K562 (cell line): ENCODE results near the gene TBL1XR1. TPM values are rescaled to one million over a fixed set of nuclear protein-coding genes. Genes with fewer than 3 reads are reported as not detected.

Experiments
- DDX20 ChIP-seq: fragments of 450-650 bp; IDR thresholded peaks from 2 replicates; pipeline ENCODE4 v1.6.1; 2016; ENCODE audit warnings: missing genetic modification characterization, low read depth, mild to moderate bottlenecking, missing compliant biosample characterization, moderate library complexity
- EHMT2 ChIP-seq: fragments of 450-650 bp; IDR thresholded peaks from 2 replicates; pipeline ENCODE4 v1.6.1; 2018; ENCODE audit warnings: antibody characterized with exemption
- LEF1 ChIP-seq: fragments of 450-650 bp; IDR thresholded peaks from 2 replicates; pipeline ENCODE4 v1.6.1; 2016; ENCODE audit warnings: mild to moderate bottlenecking
- NR1H2 ChIP-seq: sonication (generic); formaldehyde crosslinking; IDR thresholded peaks from 2 replicates; pipeline ENCODE4 v1.4.0; 2020; ENCODE audit warnings: mild to moderate bottlenecking, missing genetic modification reagents
- NR4A1 ChIP-seq, 2 experiments: fragments of 250-450 bp in 1 of 2; fragments of 450-650 bp in 1 of 2; sonication (Bioruptor Pico) in 1 of 2; IDR thresholded peaks; 2 replicates each; pipeline versions ENCODE4 v1.4.0 to v1.6.1; 2016 to 2020; ENCODE audit warnings: mild to moderate bottlenecking in 2 of 2, missing compliant biosample characterization in 1 of 2, missing genetic modification characterization in 1 of 2, moderate library complexity in 1 of 2
- RBBP5 ChIP-seq: fragments of 200-600 bp; sonication (generic); IDR thresholded peaks from 2 replicates; pipeline ENCODE4 v1.6.1; 2012; ENCODE audit warnings: borderline replicate concordance, mild to moderate bottlenecking, low read length, control low read depth, inconsistent platforms; ENCODE audit not compliant: insufficient read depth, poor library complexity, severe bottlenecking
- RREB1 ChIP-seq: fragments of 250-450 bp; sonication (Bioruptor Pico); IDR thresholded peaks from 2 replicates; pipeline ENCODE4 v1.4.0; 2020
- TEAD1 ChIP-seq, 2 experiments: fragments of 450-650 bp in 1 of 2; sonication (generic) in 1 of 2; formaldehyde crosslinking; IDR thresholded peaks; 2 replicates each; pipeline versions ENCODE4 v1.4.0 to v1.8.0; 2020 to 2022; ENCODE audit warnings: mild to moderate bottlenecking in 2 of 2, missing genetic modification reagents in 1 of 2
- polyA plus RNA-seq, 8 experiments: library from polyadenylated mRNA; depleted of rRNA in 4 of 8; stranded (reverse) in 5 of 8; unstranded in 3 of 8; fragments of >200 nt; fragmentation: Nextera tagmentation in 2 of 8; fragmentation: Illumina TruSeq in 1 of 8; extraction: Ambion mirVana in 2 of 8; extraction: Trizol in 1 of 8; gene quantifications; 2 replicates each; pipeline versions ENCODE4 v1.2.1 to v1.2.3, GENCODE V29; 2011 to 2014; ENCODE audit warnings: inconsistent platforms in 1 of 8, missing spikeins in 1 of 8
- total RNA-seq, 7 experiments: library from RNA; depleted of rRNA in 6 of 7; stranded (reverse); fragments of >200 nt in 6 of 7; fragmentation: Illumina TruSeq in 2 of 7; extraction: Trizol in 2 of 7; gene quantifications; 2 replicates each; pipeline versions ENCODE4 v1.2.1 to v1.2.3, GENCODE V29; 2011 to 2021; ENCODE audit warnings: low replicate concordance in 1 of 7
- TF ChIP-seq, protein P1 (sequence below): fragments of 250-450 bp; sonication (Bioruptor Pico); IDR thresholded peaks from 2 replicates; pipeline ENCODE4 v1.5.0; 2021; ENCODE audit warnings: mild to moderate bottlenecking, moderate library complexity
- TF ChIP-seq, protein P2 (sequence below), 2 experiments: fragments of 150-350 bp in 1 of 2; IDR thresholded peaks; 2 replicates each; pipeline ENCODE4 v1.6.1; 2012 to 2016; ENCODE audit warnings: low read depth in 2 of 2, low read length in 2 of 2, mild to moderate bottlenecking in 1 of 2, moderate library complexity in 1 of 2
- TF ChIP-seq, protein P3 (sequence below): fragments of 250-450 bp; sonication (Bioruptor Pico); IDR thresholded peaks from 2 replicates; pipeline ENCODE4 v1.8.0; 2022; ENCODE audit warnings: moderate library complexity, mild to moderate bottlenecking, inconsistent platforms

TBL1XR1 gene
- total and polyA plus RNA-seq, 9 of the 15 experiments (the other 6 are each of a cell fraction or from before 2014, with no cell fraction given), result 19.6 to 171 (median 83.3) TPM

DNA sequence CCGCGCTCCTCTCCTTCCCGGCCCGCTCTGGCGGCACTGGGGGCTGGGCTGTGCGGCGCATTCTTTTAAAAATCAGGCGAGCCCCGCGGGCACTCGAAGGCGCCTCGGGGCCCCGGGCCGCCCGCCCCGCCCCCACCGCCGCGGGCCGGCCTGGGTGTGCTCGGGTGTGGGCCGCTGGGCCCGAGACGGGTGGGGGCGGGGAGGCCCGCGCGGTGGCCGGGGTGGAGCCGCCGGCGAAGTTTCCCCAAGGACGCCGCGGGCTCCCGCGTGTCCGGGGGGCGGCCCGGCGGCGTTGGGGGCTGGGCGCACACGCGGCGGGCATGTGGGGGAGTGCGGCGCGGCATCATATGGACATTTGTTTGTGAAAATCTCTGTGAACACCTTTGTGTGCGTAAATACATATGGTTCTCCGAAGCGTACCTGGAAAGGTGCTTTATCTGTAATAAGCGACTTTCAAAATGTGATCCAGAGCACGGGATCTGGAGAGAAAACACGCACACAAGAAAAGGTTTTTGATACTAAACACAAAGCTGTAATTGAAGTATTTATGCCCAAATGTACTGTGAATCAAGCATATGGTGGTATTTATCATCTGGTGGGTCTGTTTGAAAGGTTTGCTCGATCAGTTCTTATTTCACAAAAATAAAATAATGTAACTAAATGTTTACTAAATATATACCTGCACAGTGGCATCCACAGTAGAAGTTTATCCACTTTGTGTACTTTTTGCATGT is 612 bp upstream of the TBL1XR1 start (continued):
- TF ChIP-seq, protein P1, sequence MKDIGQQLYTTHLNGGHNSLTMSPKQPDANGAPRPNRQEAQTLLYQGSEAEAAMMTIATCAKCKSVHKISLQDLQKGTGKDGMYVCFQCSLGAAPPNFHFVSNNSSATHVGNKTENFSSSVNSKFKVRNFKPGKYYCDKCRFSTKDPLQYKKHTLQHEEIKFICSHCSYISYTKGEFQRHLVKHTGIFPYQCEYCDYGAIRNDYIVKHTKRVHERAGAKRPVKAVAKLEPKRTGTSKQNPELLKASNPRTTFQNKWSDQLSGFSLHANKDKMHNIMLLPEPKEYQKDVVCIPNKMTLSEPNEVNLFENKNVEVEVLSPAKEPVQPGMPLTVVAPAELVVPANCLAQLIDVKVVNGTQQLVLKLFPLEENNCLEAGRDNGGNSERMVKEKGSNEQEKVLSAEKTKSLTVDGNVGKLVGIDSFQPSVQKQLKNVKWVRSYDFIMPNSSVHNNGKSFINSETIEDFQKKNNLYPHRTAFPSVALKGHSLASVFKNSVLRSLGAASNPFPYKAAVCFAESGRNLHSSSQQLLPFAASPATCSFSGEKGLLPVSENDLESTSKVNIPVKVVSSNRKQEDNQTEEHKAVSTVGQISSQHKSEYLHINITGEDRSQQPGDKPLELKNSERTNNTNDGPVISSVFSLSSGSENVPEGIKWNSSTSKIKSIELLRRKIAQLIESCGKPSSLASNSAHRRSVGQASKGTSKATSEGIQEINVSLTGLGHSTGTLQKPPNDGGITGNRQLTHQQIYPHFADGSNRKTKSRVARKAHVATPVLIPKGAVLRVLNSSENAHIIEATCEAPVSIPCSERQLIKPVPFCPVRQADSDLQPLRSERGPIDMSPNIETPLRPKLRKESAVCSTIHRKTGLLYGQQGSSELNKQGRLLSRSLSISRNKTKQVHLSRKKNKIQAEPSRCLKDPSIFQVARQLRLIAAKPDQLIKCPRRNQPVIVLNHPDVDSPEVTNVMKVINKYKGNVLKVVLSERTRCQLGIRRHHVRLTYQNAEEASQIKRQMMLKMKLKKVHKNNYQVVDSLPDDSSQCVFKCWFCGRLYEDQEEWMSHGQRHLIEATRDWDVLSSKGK, result no peak
- TF ChIP-seq NR4A1 (CRISPR knock-in tag; IDR thresholded peaks at IDR 0.05) (no peak), NR4A1 (tag; IDR thresholded peaks at IDR 0.05) (no peak), DDX20 (no peak), RBBP5 (peak; percentile 54), NR1H2 (CRISPR knock-in tag) (no peak), RREB1 (CRISPR knock-in tag) (no peak), EHMT2 (no peak), TEAD1 (CRISPR knock-in tag; IDR thresholded peaks at IDR 0.05) (no peak), LEF1 (no peak)
- TF ChIP-seq, protein P2, sequence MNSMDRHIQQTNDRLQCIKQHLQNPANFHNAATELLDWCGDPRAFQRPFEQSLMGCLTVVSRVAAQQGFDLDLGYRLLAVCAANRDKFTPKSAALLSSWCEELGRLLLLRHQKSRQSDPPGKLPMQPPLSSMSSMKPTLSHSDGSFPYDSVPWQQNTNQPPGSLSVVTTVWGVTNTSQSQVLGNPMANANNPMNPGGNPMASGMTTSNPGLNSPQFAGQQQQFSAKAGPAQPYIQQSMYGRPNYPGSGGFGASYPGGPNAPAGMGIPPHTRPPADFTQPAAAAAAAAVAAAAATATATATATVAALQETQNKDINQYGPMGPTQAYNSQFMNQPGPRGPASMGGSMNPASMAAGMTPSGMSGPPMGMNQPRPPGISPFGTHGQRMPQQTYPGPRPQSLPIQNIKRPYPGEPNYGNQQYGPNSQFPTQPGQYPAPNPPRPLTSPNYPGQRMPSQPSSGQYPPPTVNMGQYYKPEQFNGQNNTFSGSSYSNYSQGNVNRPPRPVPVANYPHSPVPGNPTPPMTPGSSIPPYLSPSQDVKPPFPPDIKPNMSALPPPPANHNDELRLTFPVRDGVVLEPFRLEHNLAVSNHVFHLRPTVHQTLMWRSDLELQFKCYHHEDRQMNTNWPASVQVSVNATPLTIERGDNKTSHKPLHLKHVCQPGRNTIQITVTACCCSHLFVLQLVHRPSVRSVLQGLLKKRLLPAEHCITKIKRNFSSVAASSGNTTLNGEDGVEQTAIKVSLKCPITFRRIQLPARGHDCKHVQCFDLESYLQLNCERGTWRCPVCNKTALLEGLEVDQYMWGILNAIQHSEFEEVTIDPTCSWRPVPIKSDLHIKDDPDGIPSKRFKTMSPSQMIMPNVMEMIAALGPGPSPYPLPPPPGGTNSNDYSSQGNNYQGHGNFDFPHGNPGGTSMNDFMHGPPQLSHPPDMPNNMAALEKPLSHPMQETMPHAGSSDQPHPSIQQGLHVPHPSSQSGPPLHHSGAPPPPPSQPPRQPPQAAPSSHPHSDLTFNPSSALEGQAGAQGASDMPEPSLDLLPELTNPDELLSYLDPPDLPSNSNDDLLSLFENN (IDR thresholded peaks at IDR 0.05; ENCODE audit: low read depth in 2 of 2, low read length in 2 of 2), result no peak
- TF ChIP-seq, protein P3, sequence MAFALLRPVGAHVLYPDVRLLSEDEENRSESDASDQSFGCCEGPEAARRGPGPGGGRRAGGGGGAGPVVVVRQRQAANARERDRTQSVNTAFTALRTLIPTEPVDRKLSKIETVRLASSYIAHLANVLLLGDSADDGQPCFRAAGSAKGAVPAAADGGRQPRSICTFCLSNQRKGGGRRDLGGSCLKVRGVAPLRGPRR, result no peak
